PFSK-1 (cell line): ENCODE measurements around the gene NKX1-2.

Experiments used
- FOXP2 ChIP-seq: optimal IDR thresholded peaks from 2 replicates; pipeline ENCODE3; 2011; ENCODE audit warnings: borderline replicate concordance, control low read depth, inconsistent platforms; ENCODE audit not compliant: insufficient read depth; ENCODE audit errors: extremely low read length, extremely low read depth
- POLR2AphosphoS5 ChIP-seq: IDR thresholded peaks from 2 replicates; pipeline ENCODE4 v1.6.1; 2012; ENCODE audit warnings: low read depth, mild to moderate bottlenecking, control low read depth, low read length, moderate library complexity
- SIN3A ChIP-seq: IDR thresholded peaks from 2 replicates; pipeline ENCODE4 v1.6.1; 2012; ENCODE audit warnings: mild to moderate bottlenecking, low read length, moderate library complexity, borderline replicate concordance; ENCODE audit not compliant: insufficient read depth
- TAF1 ChIP-seq: IDR thresholded peaks from 2 replicates; pipeline ENCODE4 v1.6.1; 2012; ENCODE audit warnings: low read length, control low read depth, borderline replicate concordance; ENCODE audit not compliant: insufficient read depth
- TF ChIP-seq, protein P1 (sequence below), 2 experiments: IDR thresholded peaks; 2 replicates each; pipeline versions ENCODE4 v1.6.1 to v1.8.0; 2011 to 2012; ENCODE audit warnings: low read depth in 2 of 2, low read length in 2 of 2, control low read depth in 1 of 2, inconsistent platforms in 1 of 2, mild to moderate bottlenecking in 1 of 2, moderate library complexity in 1 of 2; ENCODE audit not compliant: insufficient read depth in 1 of 2

Gene NKX1-2

DNA sequence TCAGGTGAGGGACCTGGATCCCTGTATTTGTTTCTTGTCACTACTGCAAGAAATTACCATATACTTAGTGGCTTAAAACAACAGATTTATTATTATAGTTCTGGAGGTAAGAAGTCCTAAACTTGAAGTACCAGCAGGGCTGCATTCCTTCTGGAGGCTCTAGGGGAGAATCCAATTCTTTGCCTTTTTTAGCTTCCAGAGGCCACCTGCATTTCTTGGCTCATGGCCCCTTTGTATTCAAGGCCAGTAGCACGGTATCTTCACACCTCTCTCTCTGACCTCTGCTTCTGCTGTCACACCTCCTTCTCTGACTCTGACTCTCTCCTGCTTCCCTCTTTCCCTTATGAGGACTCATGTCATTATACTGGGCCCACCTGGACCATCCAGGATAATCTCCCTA, 9.6 kb upstream of the NKX1-2 start:
- TF ChIP-seq POLR2AphosphoS5 (no peak), SIN3A (no peak), TAF1 (no peak), FOXP2 (no peak)
- TF ChIP-seq, protein P1, sequence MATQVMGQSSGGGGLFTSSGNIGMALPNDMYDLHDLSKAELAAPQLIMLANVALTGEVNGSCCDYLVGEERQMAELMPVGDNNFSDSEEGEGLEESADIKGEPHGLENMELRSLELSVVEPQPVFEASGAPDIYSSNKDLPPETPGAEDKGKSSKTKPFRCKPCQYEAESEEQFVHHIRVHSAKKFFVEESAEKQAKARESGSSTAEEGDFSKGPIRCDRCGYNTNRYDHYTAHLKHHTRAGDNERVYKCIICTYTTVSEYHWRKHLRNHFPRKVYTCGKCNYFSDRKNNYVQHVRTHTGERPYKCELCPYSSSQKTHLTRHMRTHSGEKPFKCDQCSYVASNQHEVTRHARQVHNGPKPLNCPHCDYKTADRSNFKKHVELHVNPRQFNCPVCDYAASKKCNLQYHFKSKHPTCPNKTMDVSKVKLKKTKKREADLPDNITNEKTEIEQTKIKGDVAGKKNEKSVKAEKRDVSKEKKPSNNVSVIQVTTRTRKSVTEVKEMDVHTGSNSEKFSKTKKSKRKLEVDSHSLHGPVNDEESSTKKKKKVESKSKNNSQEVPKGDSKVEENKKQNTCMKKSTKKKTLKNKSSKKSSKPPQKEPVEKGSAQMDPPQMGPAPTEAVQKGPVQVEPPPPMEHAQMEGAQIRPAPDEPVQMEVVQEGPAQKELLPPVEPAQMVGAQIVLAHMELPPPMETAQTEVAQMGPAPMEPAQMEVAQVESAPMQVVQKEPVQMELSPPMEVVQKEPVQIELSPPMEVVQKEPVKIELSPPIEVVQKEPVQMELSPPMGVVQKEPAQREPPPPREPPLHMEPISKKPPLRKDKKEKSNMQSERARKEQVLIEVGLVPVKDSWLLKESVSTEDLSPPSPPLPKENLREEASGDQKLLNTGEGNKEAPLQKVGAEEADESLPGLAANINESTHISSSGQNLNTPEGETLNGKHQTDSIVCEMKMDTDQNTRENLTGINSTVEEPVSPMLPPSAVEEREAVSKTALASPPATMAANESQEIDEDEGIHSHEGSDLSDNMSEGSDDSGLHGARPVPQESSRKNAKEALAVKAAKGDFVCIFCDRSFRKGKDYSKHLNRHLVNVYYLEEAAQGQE (IDR thresholded peaks at IDR 0.05; ENCODE audit: insufficient read depth in 1 of 2, low read depth in 2 of 2, low read length in 2 of 2): no peak

DNA sequence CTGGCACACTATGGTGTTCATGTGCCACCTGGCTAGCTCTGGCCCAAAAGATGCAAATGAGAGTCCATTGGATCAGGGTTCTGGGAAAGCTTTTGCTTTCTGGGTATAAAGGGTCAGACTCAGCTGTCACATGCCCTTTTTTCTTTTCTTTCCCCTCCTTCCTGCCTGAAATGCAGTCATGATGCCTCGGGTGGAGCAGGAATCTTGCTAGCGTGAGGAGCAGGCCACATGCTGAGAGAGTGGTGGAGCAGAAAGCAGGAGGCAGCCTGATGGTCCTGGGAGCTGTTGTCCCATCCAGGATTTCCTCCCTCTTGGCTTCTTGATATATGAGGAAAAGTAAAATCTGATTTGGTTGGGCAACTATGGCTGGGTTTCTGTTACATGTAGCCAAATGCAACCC, 9.1 kb upstream of the NKX1-2 start:
- TF ChIP-seq POLR2AphosphoS5 (no peak), TAF1 (no peak), FOXP2 (no peak), SIN3A (no peak)
- TF ChIP-seq, protein P1 (IDR thresholded peaks at IDR 0.05; ENCODE audit: insufficient read depth in 1 of 2, low read depth in 2 of 2, low read length in 2 of 2): no peak

DNA sequence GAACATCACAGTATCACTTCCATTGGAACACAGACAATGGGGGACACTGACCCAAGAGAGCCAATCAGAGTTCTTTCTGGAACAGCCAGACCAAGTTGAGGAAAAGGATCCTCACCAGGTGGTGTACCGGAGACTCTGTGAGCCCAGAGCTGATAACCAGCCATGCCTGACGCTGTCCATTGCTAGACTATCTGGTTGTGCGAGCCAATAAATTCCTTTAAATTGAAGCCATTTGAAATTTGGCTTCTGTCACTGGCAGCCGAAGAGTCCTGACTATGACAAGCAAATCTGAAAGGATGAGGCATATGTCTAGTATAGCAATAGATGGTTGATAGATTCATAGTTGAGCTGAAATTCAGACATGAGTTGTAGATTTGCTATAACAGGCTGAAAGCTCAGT, 8.6 kb upstream of the NKX1-2 start:
- TF ChIP-seq TAF1 (no peak), FOXP2 (no peak), POLR2AphosphoS5 (no peak), SIN3A (no peak)
- TF ChIP-seq, protein P1 (IDR thresholded peaks at IDR 0.05; ENCODE audit: insufficient read depth in 1 of 2, low read depth in 2 of 2, low read length in 2 of 2): no peak

DNA sequence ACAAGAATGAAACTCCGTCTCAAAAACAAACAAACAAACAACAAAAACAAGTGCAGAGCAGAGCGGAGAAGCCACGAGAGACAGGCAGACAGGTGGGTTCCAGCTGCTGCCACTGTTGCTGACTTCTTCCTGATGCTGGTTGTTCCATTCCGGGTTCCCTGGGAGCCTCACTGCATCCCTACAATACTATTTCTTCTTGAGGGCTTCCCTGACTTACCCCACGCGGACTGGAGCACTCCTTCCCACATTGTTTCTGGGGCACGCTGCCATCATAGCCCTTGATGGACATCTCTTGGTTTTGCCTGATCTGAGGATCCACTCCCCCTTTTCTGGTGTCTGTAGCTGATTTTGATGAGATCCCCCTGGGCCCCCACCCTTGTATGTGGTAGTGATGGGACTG, 5.6 kb upstream of the NKX1-2 start:
- TF ChIP-seq, protein P1 (IDR thresholded peaks at IDR 0.05; ENCODE audit: insufficient read depth in 1 of 2, low read depth in 2 of 2, low read length in 2 of 2): no peak
- no peak for TF ChIP-seq TAF1
- no peak for TF ChIP-seq POLR2AphosphoS5
- no peak for TF ChIP-seq FOXP2
- no peak for TF ChIP-seq SIN3A

DNA sequence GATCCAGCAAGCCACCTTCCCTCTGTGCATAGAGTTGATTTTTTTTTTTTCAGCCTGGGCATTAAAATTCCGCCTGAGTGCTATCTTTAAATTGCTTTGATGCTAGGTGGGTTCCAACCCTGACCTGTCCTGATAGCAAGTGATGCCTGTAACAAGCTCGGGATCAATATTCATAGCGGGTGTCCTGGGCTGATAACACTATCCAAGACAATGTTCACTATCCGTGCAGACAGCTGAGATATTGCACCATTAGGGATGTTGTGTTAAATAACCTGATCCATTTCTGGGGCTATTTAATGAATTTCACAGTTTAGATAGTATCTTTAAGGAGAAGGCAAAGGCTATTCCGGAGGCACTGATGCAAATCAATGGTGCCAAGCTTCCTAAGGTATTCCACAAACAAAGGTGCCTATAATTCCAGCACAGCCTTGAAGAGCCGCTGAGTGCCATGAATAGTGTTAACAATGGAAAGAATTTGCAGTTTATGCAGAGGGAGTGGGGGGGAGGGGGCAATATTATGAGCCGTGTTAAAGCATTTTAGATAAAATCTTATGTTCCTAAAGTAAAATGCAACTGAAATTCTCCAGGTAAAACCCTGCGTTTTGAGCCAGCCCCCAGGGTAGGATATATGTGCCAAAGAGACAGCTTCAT, 4.2 kb upstream of the NKX1-2 start:
- TF ChIP-seq SIN3A (no peak), POLR2AphosphoS5 (no peak), TAF1 (no peak), FOXP2 (no peak)
- TF ChIP-seq, protein P1 (IDR thresholded peaks at IDR 0.05; ENCODE audit: insufficient read depth in 1 of 2, low read depth in 2 of 2, low read length in 2 of 2): no peak
